ENCODE results near the gene C2CD2.

Gene C2CD2

GRCh38 chr21:41971891-41972290, 18.1 kb upstream of the C2CD2 start:
- no peak for TF ChIP-seq CTCF (IDR thresholded peaks at IDR 0.05; ENCODE audit: low read length, missing control alignments)
- DNase-seq (ENCODE audit: low read depth): no peak

GRCh38 chr21:41970751-41971653, 17.2 kb upstream of the C2CD2 start:
- H3K4me3 ChIP-seq (replicated peaks; ENCODE audit: low read depth, low read length): no peak overlapping the region
- DNase-seq (ENCODE audit: low read depth): no peak
- no peak for TF ChIP-seq CTCF (IDR thresholded peaks at IDR 0.05; ENCODE audit: low read length, missing control alignments)

More at GRCh38 chr21:41971891-41972290, 18.1 kb upstream of the C2CD2 start:
- H3K4me3 ChIP-seq (replicated peaks; ENCODE audit: low read depth, low read length): no peak overlapping the region

- TF ChIP-seq CTCF (IDR thresholded peaks at IDR 0.05; ENCODE audit: low read length, missing control alignments): no peak
- H3K4me3 ChIP-seq (replicated peaks; ENCODE audit: low read depth, low read length): no peak overlapping the region
- no peak for DNase-seq (ENCODE audit: low read depth)
Measured at GRCh38 chr21:41970106-41970391, 16.2 kb upstream of the C2CD2 start.

- no peak for DNase-seq (ENCODE audit: low read depth)
- no peak overlapping the region for H3K4me3 ChIP-seq (replicated peaks; ENCODE audit: low read depth, low read length)
- no peak for TF ChIP-seq CTCF (IDR thresholded peaks at IDR 0.05; ENCODE audit: low read length, missing control alignments)
Measured at GRCh38 chr21:41967708-41968107, 13.9 kb upstream of the C2CD2 start.

GRCh38 chr21:41966872-41967621, 13.2 kb upstream of the C2CD2 start:
- DNase-seq (ENCODE audit: low read depth): no peak
- no peak for TF ChIP-seq CTCF (IDR thresholded peaks at IDR 0.05; ENCODE audit: low read length, missing control alignments)
- no peak overlapping the region for H3K4me3 ChIP-seq (replicated peaks; ENCODE audit: low read depth, low read length)

GRCh38 chr21:41966041-41966833, 12.4 kb upstream of the C2CD2 start:
- TF ChIP-seq CTCF (IDR thresholded peaks at IDR 0.05; ENCODE audit: low read length, missing control alignments): no peak
- DNase-seq (ENCODE audit: low read depth): no peak
- no peak overlapping the region for H3K4me3 ChIP-seq (replicated peaks; ENCODE audit: low read depth, low read length)

Measured in fibroblast of pulmonary artery (primary cell).